OCI-LY1 (cell line): ENCODE data around the gene KIAA1614.
A peak's percentile ranks its signal among the peaks of the same experiment; 100 is the strongest.

ENCODE experiments used
- H2AFZ ChIP-seq: fragments of 200-600 bp; sonication (generic), shearing (Covaris generic); 2 replicates; pipeline ENCODE4 v1.6.0; 2014; ENCODE audit warnings: antibody characterized with exemption, mild to moderate bottlenecking, low read length
- H3F3A ChIP-seq: fragments of 200-600 bp; sonication (generic), shearing (Covaris generic); 2 replicates; pipeline ENCODE4 v1.6.0; 2014; ENCODE audit warnings: mild to moderate bottlenecking, antibody characterized with exemption, low read length, moderate library complexity; ENCODE audit not compliant: insufficient read depth
- H3K27ac ChIP-seq: fragments of 200-600 bp; sonication (generic); 2 replicates; pipeline ENCODE4 v1.5.1; 2014; ENCODE audit warnings: low read length, mixed run types, mild to moderate bottlenecking, low read depth; ENCODE audit not compliant: poor library complexity, severe bottlenecking
- H3K27me3 ChIP-seq: fragments of 200-600 bp; sonication (generic); 2 replicates; pipeline ENCODE4 v1.6.0; 2014; ENCODE audit warnings: antibody characterized with exemption, mild to moderate bottlenecking, low read length, moderate library complexity; ENCODE audit not compliant: insufficient read depth
- H3K36me3 ChIP-seq: fragments of 200-600 bp; sonication (generic); 2 replicates; pipeline ENCODE4 v1.6.1; 2014; ENCODE audit warnings: mild to moderate bottlenecking, antibody characterized with exemption, low read length, moderate library complexity, mixed read lengths; ENCODE audit not compliant: insufficient read depth
- H3K4me1 ChIP-seq: fragments of 200-600 bp; sonication (generic); 2 replicates; pipeline ENCODE4 v1.5.1; 2014; ENCODE audit warnings: mild to moderate bottlenecking, low read length, moderate library complexity; ENCODE audit not compliant: insufficient read depth, severe bottlenecking
- H3K4me2 ChIP-seq: fragments of 200-600 bp; sonication (generic), shearing (Covaris generic); 2 replicates; pipeline ENCODE4 v1.6.1; 2014; ENCODE audit warnings: low read length
- H3K4me3 ChIP-seq: fragments of 200-600 bp; sonication (generic); 2 replicates; pipeline ENCODE4 v1.5.1; 2014; ENCODE audit warnings: low read length, low read depth, mild to moderate bottlenecking, mixed read lengths; ENCODE audit not compliant: poor library complexity, severe bottlenecking
- H3K79me2 ChIP-seq: fragments of 200-600 bp; shearing (Covaris generic); 2 replicates; pipeline ENCODE4 v1.6.1; 2016; ENCODE audit warnings: mixed run types, low read length, mixed read lengths; ENCODE audit not compliant: insufficient read depth
- H3K9ac ChIP-seq: fragments of 200-600 bp; sonication (generic), shearing (Covaris generic); 2 replicates; pipeline ENCODE4 v1.6.1; 2014; ENCODE audit warnings: mild to moderate bottlenecking, low read length, mixed read lengths
- H3K9me2 ChIP-seq: fragments of 200-600 bp; sonication (generic), shearing (Covaris generic); 2 replicates; pipeline ENCODE4 v1.6.1; 2014; ENCODE audit warnings: low read depth, mild to moderate bottlenecking, low read length, mixed read lengths
- H3K9me3 ChIP-seq: fragments of 200-600 bp; shearing (Covaris generic); 2 replicates; pipeline ENCODE4 v1.6.1; 2014; ENCODE audit warnings: low read length, mixed read lengths
- H4K20me1 ChIP-seq: fragments of 200-600 bp; sonication (generic), shearing (Covaris generic); 2 replicates; pipeline ENCODE4 v1.6.0; 2016; ENCODE audit warnings: mild to moderate bottlenecking, low read length; ENCODE audit not compliant: insufficient read depth
- EZH2 ChIP-seq: fragments of 200-600 bp; sonication (generic), shearing (Covaris generic); IDR thresholded peaks from 2 replicates; pipeline ENCODE4 v1.8.0; 2017; ENCODE audit warnings: borderline replicate concordance, mixed run types, mild to moderate bottlenecking, antibody characterized with exemption, low read length, moderate library complexity, mixed read lengths
- TF ChIP-seq, protein P1 (sequence below): fragments of 200-600 bp; sonication (generic), shearing (Covaris generic); IDR thresholded peaks from 2 replicates; pipeline ENCODE4 v1.5.1; 2017; ENCODE audit warnings: mild to moderate bottlenecking, antibody characterized with exemption, low read length, moderate library complexity, mixed read lengths

The KIAA1614 gene, protein sequence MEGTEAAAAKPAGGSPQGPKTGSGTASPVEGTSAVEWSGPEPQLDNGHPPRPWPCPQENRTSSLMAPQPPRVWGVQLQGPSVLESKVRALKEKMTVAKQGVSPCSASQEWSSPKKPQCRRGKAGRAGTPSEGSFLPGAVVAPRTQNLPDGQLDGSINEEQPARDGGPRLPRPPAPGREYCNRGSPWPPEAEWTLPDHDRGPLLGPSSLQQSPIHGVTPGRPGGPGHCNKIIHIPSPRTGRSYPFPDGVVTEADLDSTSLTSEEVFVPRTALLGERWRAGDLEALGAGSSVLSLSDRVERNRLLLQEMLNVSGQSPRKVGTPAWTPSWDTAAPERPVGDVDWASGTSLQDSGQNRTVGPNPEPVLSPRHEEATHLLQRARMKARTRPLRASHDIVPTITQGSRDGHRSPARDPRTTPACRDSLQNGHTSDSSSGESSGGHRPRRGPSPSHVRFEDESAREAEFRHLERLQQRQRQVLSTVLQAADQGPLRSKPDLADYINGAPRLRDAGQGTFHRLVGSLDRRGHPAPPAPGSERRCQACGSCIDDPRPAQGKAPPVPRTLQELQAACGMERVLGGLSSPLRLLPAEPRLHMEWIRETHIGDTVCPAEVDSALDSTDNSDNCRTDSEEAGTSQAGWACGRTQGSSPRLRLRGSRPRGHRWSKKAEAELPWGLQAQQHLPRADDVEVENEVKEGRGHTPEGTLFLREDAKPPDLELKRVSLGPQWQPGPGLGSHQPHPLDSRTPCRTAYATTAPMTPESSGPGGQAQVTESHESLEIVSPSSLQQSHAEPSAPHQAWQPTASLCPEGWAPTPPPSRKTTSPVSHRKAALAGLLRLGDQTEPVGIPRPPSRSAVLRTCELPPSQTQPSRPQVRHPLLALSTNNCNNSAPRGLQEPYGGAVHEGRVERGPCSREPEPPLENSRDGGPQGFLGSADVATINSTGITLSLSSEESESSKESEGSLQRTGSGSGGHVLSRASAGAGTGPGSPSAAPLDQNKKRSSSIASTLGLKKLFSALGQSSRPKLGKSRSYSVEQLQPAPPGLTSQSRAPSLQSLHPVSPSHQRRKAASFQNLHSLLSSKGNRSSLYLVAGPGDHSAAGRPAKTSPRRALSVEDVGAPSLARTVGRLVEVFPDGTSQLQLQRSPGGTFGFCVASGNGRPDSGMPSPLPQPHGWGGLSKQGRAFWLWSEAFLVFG

DNA sequence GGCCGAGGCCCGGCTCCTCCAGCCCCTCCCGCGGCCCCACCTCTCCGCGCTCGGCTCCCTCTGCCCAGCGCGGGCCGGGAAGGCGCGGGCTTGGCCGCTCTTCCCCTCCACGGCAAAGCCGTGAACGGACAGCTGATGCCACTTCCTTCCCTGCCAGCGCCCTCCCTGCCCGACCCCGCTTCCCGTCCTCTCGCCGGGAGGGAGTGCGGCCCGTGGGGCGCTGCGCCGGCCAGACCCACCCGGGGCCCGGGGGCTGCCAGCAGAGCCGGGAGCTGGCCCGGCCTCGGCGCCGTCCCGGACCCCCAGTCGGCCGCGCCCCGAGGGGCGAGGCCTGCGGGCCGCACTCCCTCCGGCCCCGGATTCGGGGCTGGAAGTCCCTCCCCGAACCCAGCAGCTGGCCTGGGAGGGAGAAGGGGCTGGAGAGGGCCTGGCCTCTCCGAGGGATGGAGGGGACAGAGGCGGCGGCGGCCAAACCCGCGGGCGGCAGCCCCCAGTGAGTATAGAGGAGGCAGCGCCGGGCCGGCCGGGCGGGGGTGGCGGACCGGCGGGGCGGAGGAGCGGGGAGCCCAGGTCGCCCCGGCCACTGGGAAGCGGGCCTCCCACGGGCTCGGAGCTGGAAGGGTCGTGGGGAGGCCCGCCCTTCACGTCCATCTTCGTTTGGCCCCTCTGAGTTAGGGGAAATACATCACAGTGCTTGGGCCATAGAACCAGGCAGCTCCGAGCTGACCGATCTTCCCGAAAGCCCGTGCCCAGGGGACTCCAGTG is at the start of gene KIAA1614:
TSS of gene KIAA1614 (plus strand) at position 97 of the 765 bp plus-strand sequence. CDS start at position 444, 347 bp downstream.
- H3K9me3 ChIP-seq = no peaks in the 10 kb centered on the region
- no peak within 1 kb of the TSS for H3K27ac ChIP-seq
- no peak within 1 kb of the TSS for H3K9ac ChIP-seq
- no peaks in the 10 kb centered on the region for H3K36me3 ChIP-seq
- no peaks in the 10 kb centered on the region for H3F3A ChIP-seq
- H3K79me2 ChIP-seq = no peaks in the 10 kb centered on the region
- no peaks in the 10 kb centered on the region for H3K4me1 ChIP-seq
- TF ChIP-seq, protein P1, sequence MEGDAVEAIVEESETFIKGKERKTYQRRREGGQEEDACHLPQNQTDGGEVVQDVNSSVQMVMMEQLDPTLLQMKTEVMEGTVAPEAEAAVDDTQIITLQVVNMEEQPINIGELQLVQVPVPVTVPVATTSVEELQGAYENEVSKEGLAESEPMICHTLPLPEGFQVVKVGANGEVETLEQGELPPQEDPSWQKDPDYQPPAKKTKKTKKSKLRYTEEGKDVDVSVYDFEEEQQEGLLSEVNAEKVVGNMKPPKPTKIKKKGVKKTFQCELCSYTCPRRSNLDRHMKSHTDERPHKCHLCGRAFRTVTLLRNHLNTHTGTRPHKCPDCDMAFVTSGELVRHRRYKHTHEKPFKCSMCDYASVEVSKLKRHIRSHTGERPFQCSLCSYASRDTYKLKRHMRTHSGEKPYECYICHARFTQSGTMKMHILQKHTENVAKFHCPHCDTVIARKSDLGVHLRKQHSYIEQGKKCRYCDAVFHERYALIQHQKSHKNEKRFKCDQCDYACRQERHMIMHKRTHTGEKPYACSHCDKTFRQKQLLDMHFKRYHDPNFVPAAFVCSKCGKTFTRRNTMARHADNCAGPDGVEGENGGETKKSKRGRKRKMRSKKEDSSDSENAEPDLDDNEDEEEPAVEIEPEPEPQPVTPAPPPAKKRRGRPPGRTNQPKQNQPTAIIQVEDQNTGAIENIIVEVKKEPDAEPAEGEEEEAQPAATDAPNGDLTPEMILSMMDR = no peak
- no peak for TF ChIP-seq EZH2
- H3K9me2 ChIP-seq = no peaks in the 10 kb centered on the region
- no peaks in the 10 kb centered on the region for H4K20me1 ChIP-seq
- H3K27me3 ChIP-seq = peaks cover 9% of the 10 kb centered on the region; the same call in 1 of the 2 replicates
- no peak within 1 kb of the TSS for H3K4me3 ChIP-seq
- H3K4me2 ChIP-seq = no peak within 1 kb of the TSS
- no peak within 1 kb of the TSS for H2AFZ ChIP-seq

DNA sequence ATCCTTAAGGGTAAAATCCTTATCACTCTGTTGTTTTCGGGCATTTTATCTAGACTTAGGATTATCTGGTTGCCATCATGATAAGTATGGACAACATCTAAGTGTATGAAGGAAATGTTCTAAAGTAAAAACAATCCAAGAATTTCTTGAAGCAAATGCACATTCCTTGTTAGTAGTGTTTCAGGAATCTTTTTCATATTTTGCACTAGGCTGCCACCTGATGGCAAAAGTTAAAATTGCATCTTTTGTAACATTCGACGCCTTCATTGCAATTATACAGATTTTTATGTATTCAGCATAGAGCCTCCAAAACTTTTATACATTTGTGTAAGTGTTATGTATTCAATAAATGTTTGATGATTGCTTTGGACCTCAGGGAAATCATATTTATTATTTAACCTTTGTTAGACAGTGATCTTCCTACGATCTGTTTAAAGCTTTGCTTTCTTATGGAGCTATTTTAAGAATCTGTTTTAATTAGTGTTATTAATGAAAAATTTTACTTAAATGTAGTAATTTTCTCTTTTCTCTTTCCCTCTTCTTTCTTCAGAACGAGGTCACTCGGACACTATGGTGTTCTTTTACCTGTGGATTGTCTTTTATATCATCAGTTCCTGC is 49.4 kb upstream of the KIAA1614 start:
- Histone ChIP-seq H3K9me2 (no peaks in the 10 kb centered on the region), H3K27ac (no peak overlapping the region), H3K4me3 (no peak overlapping the region), H3K9ac (no peak overlapping the region), H3K4me2 (no peak overlapping the region), H3F3A (no peaks in the 10 kb centered on the region), H3K27me3 (no peaks in the 10 kb centered on the region), H3K4me1 (no peaks in the 10 kb centered on the region), H3K36me3 (no peaks in the 10 kb centered on the region), H2AFZ (no peak overlapping the region), H3K79me2 (no peaks in the 10 kb centered on the region), H4K20me1 (no peaks in the 10 kb centered on the region), H3K9me3 (no peaks in the 10 kb centered on the region)
- no peak for TF ChIP-seq EZH2
- TF ChIP-seq, protein P1 = peak; percentile 89
